GM19452 (cell line): ENCODE results near the gene SPTLC3.

Experiments used
- ATAC-seq: cut with Tn5 transposase; IDR thresholded peaks from one replicate; pipeline ENCODE4 v1.9.1; 2021; ENCODE audit not compliant: unreplicated experiment

Gene SPTLC3

GRCh38 chr20:13130061-13130706 lies 121.4 kb downstream of the SPTLC3 start:
- ATAC-seq: no peak

- ATAC-seq: no peak
Observed at GRCh38 chr20:13130707-13131103, 121.9 kb downstream of the SPTLC3 start.

- no peak for ATAC-seq
Observed at GRCh38 chr20:13131688-13132087, 122.9 kb downstream of the SPTLC3 start.

GRCh38 chr20:13139459-13140150 lies 130.8 kb downstream of the SPTLC3 start:
- ATAC-seq: no peak

GRCh38 chr20:13140201-13140600 lies 131.4 kb downstream of the SPTLC3 start:
- no peak for ATAC-seq

- no peak for ATAC-seq
Observed at GRCh38 chr20:13140775-13141174, 132.0 kb downstream of the SPTLC3 start.

GRCh38 chr20:13141546-13141945 lies 132.8 kb downstream of the SPTLC3 start:
- no peak for ATAC-seq

GRCh38 chr20:13142143-13142542 lies 133.4 kb downstream of the SPTLC3 start:
- no peak for ATAC-seq

GRCh38 chr20:13147071-13147963 lies 138.5 kb downstream of the SPTLC3 start:
- no peak for ATAC-seq

- no peak for ATAC-seq
Observed at GRCh38 chr20:13147971-13148370, 139.2 kb downstream of the SPTLC3 start.

- no peak for ATAC-seq
Observed at GRCh38 chr20:13148402-13148801, 139.6 kb downstream of the SPTLC3 start.

- no peak for ATAC-seq
Observed at GRCh38 chr20:13148961-13149360, 140.2 kb downstream of the SPTLC3 start.

- no peak for ATAC-seq
Observed at GRCh38 chr20:13149371-13150105, 140.8 kb downstream of the SPTLC3 start.

- no peak for ATAC-seq
Observed at GRCh38 chr20:13158369-13158768, 149.6 kb downstream of the SPTLC3 start.

- ATAC-seq: no peak
Observed at GRCh38 chr20:13159889-13160288, 151.1 kb downstream of the SPTLC3 start.

- no peak for ATAC-seq
Observed at GRCh38 chr20:13165203-13165602, 156.4 kb downstream of the SPTLC3 start.

GRCh38 chr20:13166011-13166410 lies 157.2 kb downstream of the SPTLC3 start:
- ATAC-seq: no peak

- no peak for ATAC-seq
Observed at GRCh38 chr20:13166437-13166836, 157.7 kb downstream of the SPTLC3 start.

GRCh38 chr20:13169086-13169485 lies 160.3 kb downstream of the SPTLC3 start:
- no peak for ATAC-seq

GRCh38 chr20:13170771-13171170 lies 162.0 kb downstream of the SPTLC3 start:
- no peak for ATAC-seq

GRCh38 chr20:13173201-13173600 lies 164.4 kb downstream of the SPTLC3 start:
- ATAC-seq: no peak
